Neural progenitor cell (in vitro differentiated cells): ENCODE results near the gene RUNX1.

Experiments
- CTCF ChIP-seq: fragments of 200-600 bp; sonication (generic); IDR thresholded peaks from 2 replicates; pipeline ENCODE4 v1.5.1; 2017; ENCODE audit warnings: antibody characterized with exemption, mild to moderate bottlenecking
- EZH2 ChIP-seq: fragments of 200-600 bp; sonication (generic); IDR thresholded peaks from 2 replicates; pipeline ENCODE4 v1.6.1; 2017; ENCODE audit warnings: antibody characterized with exemption, mild to moderate bottlenecking, moderate library complexity
- EZH2phosphoT487 ChIP-seq: fragments of 200-600 bp; sonication (generic); IDR thresholded peaks from 2 replicates; pipeline ENCODE4 v1.6.1; 2017; ENCODE audit warnings: antibody characterized with exemption

DNA sequence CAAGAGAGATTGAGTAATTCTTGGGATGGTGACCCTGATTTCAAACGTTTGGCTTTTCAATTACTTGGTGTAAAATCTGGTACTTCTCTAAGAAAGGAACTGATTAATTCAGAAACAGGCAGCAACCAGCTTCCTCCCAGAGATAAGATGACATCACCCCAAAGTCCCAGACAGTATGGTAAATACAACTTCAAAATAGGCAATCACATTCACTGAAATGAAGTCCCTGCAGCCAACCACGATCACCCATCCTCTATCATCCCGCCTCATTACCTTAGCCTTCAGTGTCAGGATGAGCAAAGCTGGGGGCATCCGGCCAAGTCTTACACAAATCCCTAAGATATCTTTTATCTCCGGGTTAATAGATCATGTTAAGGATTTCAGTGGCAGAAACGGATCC lies 26.4 kb upstream of the RUNX1 start:
- TF ChIP-seq CTCF: no peak
- no peak for TF ChIP-seq EZH2
- no peak for TF ChIP-seq EZH2phosphoT487
